ENCODE data around the gene TMEM33.

The TMEM33 gene

GRCh38 chr4:42008011-42008786 lies 73.0 kb downstream of the TMEM33 start:
- DNase-seq: no peak
